Mucosa of descending colon (tissue), 3 donors: ENCODE measurements around the gene RSF1. TPM values are rescaled to one million over a fixed set of nuclear protein-coding genes. Genes with fewer than 3 reads are reported as not detected.

Experiments
- ATAC-seq: fragments of 200-7000 bp; cut with Tn5 transposase; one replicate; pipeline ENCODE4 v1.9.1; 2020; ENCODE audit warnings: mild to moderate bottlenecking, moderate library complexity
- DNase-seq, 3 donors: peaks; one replicate each; pipeline ENCODE4 v3.0.0-alpha.2; 2020
- H3K36me3 ChIP-seq: fragments of 200-600 bp; one replicate; pipeline ENCODE4 v1.8.0; 2021; ENCODE audit warnings: low read depth, mild to moderate bottlenecking
- H3K4me1 ChIP-seq: fragments of 200-600 bp; one replicate; pipeline ENCODE4 v1.8.0; 2021; ENCODE audit warnings: low read depth, mild to moderate bottlenecking
- H3K4me3 ChIP-seq: fragments of 200-600 bp; one replicate; pipeline ENCODE4 v1.8.0; 2021; ENCODE audit warnings: mild to moderate bottlenecking
- H3K9me3 ChIP-seq: fragments of 200-600 bp; one replicate; pipeline ENCODE4 v1.8.0; 2021; ENCODE audit warnings: mild to moderate bottlenecking
- intact Hi-C, 2 donors: fragments of 100-400 bp; cut with DNase I in 1 of 2; cut with micrococcal nuclease in 1 of 2; formaldehyde crosslinking; loops; one replicate each; pipeline versions ENCODE4 v1.11.0 to v1.11.1; 2022; cut with DNase I, micrococcal nuclease
- total RNA-seq, 3 donors: library from RNA; stranded (reverse); fragmentation: NEBNext Ultra II Directional in 2 of 3; extraction: Animal tissue kit (Norgen Biotek cat#: 25700) in 2 of 3; gene quantifications; one replicate each; pipeline versions ENCODE4 v1.2.1 to v1.2.4, GENCODE V29; 2021 to 2023
- TF ChIP-seq, protein P1 (sequence below): fragments of 200-600 bp; IDR thresholded peaks from one replicate; pipeline ENCODE4 v1.8.0; 2022; ENCODE audit warnings: antibody characterized with exemption, mild to moderate bottlenecking
- donor health status: DM: no; HTN: no; CAD: no; lungs with moderate emphysema.
- donor health status: DM: no; HTN: no; CAD: no.
- donor health status: DM: no; HTN: yes; CAD: no.

The RSF1 gene
- total RNA-seq, 3 donors from 2014 or later = 43.7 to 80.2 (median 44.4) TPM

DNA sequence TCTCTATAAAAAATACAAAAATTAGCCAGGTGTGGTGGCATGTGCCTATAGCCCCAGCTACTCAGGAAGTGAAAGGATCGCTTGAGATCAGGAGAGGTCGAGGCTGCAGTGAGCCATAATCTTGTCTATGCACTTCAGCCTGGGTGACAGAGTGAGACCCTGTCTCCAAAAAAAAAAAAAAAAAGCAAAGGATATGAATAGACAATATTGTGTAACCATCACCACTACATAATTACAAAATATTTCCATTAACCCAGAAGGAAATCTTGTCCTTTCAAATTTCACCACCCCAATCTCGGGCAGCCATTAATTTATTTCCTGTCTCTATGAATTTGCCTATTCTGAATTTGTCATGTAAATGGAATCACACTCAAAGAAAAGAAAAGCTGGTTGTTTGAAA is 21.2 kb downstream of the RSF1 start:
- intact Hi-C loops = no loop called here
- ATAC-seq (no peak), DNase-seq (no peak)
- peaks cover 3% of the 10 kb centered on the region for H3K4me1 ChIP-seq
- H3K36me3 ChIP-seq = no peaks in the 10 kb centered on the region
- TF ChIP-seq, protein P1, sequence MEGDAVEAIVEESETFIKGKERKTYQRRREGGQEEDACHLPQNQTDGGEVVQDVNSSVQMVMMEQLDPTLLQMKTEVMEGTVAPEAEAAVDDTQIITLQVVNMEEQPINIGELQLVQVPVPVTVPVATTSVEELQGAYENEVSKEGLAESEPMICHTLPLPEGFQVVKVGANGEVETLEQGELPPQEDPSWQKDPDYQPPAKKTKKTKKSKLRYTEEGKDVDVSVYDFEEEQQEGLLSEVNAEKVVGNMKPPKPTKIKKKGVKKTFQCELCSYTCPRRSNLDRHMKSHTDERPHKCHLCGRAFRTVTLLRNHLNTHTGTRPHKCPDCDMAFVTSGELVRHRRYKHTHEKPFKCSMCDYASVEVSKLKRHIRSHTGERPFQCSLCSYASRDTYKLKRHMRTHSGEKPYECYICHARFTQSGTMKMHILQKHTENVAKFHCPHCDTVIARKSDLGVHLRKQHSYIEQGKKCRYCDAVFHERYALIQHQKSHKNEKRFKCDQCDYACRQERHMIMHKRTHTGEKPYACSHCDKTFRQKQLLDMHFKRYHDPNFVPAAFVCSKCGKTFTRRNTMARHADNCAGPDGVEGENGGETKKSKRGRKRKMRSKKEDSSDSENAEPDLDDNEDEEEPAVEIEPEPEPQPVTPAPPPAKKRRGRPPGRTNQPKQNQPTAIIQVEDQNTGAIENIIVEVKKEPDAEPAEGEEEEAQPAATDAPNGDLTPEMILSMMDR = no peak
- H3K9me3 ChIP-seq = no peaks in the 10 kb centered on the region
- H3K4me3 ChIP-seq = no peak overlapping the region

DNA sequence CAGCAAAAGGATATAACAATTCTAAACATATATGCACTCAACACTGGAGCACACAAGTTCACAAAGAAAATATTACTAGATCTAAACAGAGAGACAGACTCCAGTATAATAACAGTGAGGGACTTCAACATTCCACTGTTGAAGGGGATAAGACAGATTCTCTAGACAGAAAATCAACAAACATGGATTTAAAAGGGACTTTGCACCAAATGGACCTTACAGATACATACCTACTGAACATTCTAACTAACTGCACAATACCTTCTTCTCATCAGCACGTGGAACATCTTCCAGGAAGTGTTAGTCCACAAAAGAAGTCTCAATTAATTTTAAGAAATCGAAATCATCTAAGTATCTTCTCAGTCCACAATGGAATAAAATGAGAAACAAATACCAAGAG is 26.6 kb downstream of the RSF1 start:
- no peaks in the 10 kb centered on the region for H3K4me1 ChIP-seq
- intact Hi-C loops = no loop called here
- DNase-seq (no peak), ATAC-seq (no peak)
- no peaks in the 10 kb centered on the region for H3K36me3 ChIP-seq
- TF ChIP-seq, protein P1 = no peak
- peaks cover 3% of the 10 kb centered on the region for H3K9me3 ChIP-seq
- no peak overlapping the region for H3K4me3 ChIP-seq

DNA sequence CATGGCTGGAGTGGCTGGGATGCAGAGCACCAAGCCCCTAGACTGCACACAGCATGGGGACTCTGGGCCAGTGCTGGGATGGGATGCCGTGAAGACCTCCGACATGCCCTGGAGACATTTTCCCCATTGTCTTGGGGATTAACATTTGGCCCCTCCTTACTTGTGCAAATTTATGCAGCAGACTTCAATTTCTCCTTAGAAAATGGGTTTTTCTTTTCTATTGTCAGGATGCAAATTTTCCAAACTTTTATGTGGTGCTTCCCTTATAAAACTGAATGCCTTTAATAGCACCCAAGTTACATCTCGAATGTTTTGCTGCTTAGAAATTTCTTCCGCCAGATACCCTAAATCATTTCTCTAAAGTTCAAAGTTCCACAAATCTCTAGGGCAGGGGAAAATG is 29.2 kb downstream of the RSF1 start:
- Histone ChIP-seq H3K4me3 (no peak overlapping the region), H3K36me3 (no peaks in the 10 kb centered on the region), H3K4me1 (no peaks in the 10 kb centered on the region), H3K9me3 (peaks cover 3% of the 10 kb centered on the region)
- TF ChIP-seq, protein P1 = no peak
- ATAC-seq (no peak), DNase-seq (no peak)
- intact Hi-C loops = no loop called here

DNA sequence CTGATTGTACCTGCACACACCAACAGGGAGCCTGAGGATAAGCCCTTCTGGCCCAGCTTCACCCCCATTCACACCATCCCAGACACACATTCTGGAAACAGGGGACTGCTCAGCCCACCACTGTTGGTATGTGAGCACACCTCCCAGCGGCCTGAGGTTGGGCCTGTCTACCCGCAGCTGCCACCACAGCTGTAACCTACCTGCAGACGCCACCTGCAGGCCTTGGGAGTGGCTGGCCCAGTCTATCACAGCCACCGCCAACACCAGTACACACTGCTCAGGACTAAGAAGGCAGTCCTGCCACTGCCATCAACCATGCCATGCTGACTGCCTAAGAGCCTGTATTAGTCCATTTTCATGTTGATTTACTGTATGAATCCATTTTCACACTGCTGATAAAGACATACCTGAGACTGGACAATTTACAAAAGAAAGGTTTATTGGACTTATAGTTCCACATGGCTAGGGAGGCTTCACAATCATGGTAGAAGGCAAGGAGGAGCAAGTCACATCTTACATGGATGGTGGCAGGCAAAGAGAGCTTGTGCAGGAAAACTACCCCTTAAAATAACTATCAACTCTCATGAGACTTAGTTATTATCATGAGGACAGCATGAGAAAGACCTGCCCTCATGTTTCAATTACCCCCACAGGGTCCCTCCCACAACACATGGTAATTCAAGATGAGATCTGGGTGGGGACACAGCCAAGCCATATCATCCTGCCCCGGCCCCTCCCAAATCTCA is 30.6 kb downstream of the RSF1 start:
- no peak overlapping the region for H3K4me3 ChIP-seq
- ATAC-seq = peak; percentile 19
- intact Hi-C loops = no loop called here

DNA sequence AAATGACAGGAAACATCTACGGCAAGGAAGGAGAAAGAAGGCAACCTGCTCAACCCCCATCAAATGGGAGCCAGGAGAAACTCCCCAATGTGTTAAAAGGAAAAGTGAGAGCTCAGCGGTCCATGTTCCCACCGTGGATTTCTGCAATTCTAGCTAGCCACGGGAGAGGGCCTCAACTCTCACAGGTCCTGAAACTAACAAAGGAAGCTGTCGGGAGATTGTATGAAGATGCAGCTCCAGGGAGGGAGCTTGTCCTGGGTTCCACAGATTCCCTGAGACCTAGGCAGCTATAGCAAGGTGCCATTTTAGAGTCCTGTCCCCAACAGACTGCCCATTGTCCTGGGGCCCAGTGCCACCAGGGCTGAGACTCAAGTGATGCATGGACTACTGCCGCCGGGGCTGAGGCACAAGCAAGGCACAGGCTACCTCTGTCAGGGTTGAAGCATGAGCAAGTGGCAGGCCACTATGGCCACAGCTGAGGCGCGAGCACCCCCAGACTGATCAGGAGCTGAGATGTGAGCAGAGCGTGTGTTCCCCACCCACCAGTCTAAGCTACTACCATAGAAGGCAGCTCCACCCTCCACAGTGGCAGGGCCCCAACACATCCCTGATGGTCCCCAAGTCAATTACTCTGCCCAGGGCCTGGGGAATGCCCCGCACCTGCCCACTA is 31.3 kb downstream of the RSF1 start:
- TF ChIP-seq, protein P1 = no peak
- ATAC-seq (peak; percentile 12), DNase-seq (no peak)
- Histone ChIP-seq H3K36me3 (no peaks in the 10 kb centered on the region), H3K4me3 (no peak overlapping the region), H3K9me3 (peaks cover 3% of the 10 kb centered on the region), H3K4me1 (no peaks in the 10 kb centered on the region)
- intact Hi-C loops = no loop called here

More for the DNA sequence above, 30.6 kb downstream of the RSF1 start:
- no peak for DNase-seq
- TF ChIP-seq, protein P1 = no peak
- Histone ChIP-seq H3K4me1 (no peaks in the 10 kb centered on the region), H3K36me3 (no peaks in the 10 kb centered on the region), H3K9me3 (peaks cover 3% of the 10 kb centered on the region)
